HEK293 (cell line): ENCODE data around the gene KCNQ1.

Experiments
- ZNF354C ChIP-seq: fragments of 450-650 bp; formaldehyde crosslinking; IDR thresholded peaks from 2 replicates; pipeline ENCODE4 v1.5.1; 2016; ENCODE audit warnings: missing biosample characterization, missing genetic modification characterization, low read depth, borderline replicate concordance
- ZNF843 ChIP-seq: fragments of 450-650 bp; formaldehyde crosslinking; IDR thresholded peaks from 2 replicates; pipeline ENCODE4 v1.5.1; 2016; ENCODE audit warnings: missing biosample characterization, missing genetic modification characterization
- TF ChIP-seq, protein P1 (sequence below): fragments of 450-650 bp; formaldehyde crosslinking; IDR thresholded peaks from 2 replicates; pipeline ENCODE4 v1.5.1; 2017; ENCODE audit warnings: missing biosample characterization, missing genetic modification characterization

DNA sequence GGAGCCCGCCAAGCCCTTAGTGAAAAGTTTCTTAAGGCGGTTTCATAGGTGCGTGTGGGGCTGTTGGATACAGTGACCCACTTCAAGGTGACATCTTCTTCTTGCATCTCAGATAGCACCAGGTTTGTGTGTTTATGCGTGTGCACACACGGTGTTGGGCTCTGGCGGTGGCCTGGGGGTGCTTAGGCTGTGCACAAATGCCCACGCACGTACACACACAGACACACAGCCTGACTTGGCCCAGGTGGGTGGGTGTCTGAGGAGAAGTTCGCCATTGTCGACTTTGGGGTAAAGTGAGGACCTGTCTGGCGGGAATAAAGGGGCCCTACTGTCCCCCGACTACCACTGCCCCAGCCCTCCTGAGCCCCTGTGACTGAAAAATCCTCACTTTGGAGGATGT, 103.8 kb downstream of the KCNQ1 start:
- TF ChIP-seq ZNF843 (tag by site-specific recombination) (no peak), ZNF354C (tag by site-specific recombination) (no peak)
- TF ChIP-seq, protein P1, sequence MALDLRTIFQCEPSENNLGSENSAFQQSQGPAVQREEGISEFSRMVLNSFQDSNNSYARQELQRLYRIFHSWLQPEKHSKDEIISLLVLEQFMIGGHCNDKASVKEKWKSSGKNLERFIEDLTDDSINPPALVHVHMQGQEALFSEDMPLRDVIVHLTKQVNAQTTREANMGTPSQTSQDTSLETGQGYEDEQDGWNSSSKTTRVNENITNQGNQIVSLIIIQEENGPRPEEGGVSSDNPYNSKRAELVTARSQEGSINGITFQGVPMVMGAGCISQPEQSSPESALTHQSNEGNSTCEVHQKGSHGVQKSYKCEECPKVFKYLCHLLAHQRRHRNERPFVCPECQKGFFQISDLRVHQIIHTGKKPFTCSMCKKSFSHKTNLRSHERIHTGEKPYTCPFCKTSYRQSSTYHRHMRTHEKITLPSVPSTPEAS (tag by site-specific recombination), result no peak
